ENCODE results near the gene MRPL43. TPM values are rescaled to one million over a fixed set of nuclear protein-coding genes. Genes with fewer than 3 reads are reported as not detected.

Gene MRPL43
- total and polyA plus RNA-seq, 9 of the 15 experiments (the other 6 are each of a cell fraction or from before 2014, with no cell fraction given) = 15.1 to 63.7 (median 37.2) TPM

GRCh38 chr10:101005869-101006567 lies 18.7 kb upstream of the MRPL43 start:
- intact Hi-C loops (cut with micrococcal nuclease) (no loop called here), in situ Hi-C loops (cut with MboI) (no loop called here)
- Histone ChIP-seq H3K27ac (ENCODE audit: extremely low read depth, low read depth, low read length) (no peak overlapping the region), H2AFZ (ENCODE audit: low read depth, low read length) (no peak overlapping the region), H3K36me3 (ENCODE audit: control insufficient read depth, insufficient read depth, low read length) (peaks cover 49% of the 10 kb centered on the region; the same call in 2 of the 3 replicates), H3K4me2 (ENCODE audit: insufficient read depth, low read length) (no peak overlapping the region), H3K9me1 (ENCODE audit: control insufficient read depth, insufficient read depth, low read length) (no peaks in the 10 kb centered on the region), H3K79me2 (ENCODE audit: control insufficient read depth, insufficient read depth, low read length) (peaks cover 21% of the 10 kb centered on the region), H4K20me1 (replicated peaks; ENCODE audit: control insufficient read depth, insufficient read depth, low read length) (no peaks in the 10 kb centered on the region), H3K4me3 (no peak overlapping the region), H3K4me1 (replicated peaks in 1 of 2; ENCODE audit: control insufficient read depth in 2 of 2, insufficient read depth in 2 of 2, low read length in 2 of 2) (peaks cover 6 to 53% of the 10 kb centered on the region in 2 experiments; a peak in 4 of 5 replicates), H3K27me3 (ENCODE audit: control insufficient read depth in 2 of 2, insufficient read depth in 2 of 2, low read length in 2 of 2) (no peaks in the 10 kb centered on the region), H3K9me3 (replicated peaks; ENCODE audit: control insufficient read depth, insufficient read depth, low read depth, low read length) (no peaks in the 10 kb centered on the region), H3K9ac (ENCODE audit: insufficient read depth in 1 of 2, low read depth in 2 of 2, low read length in 2 of 2) (no peak overlapping the region; a peak in 1 of 4 replicates)
- POLR2A ChIA-PET = interaction anchor here (0.6 to 0.7 kb wide), 3 partner anchors 10 to 216 kb away, joined by 3 read pairs; no protein-coding TSS in a partner anchor
- CTCF ChIA-PET (ENCODE audit: low intra/inter-chr PET ratio) = no interaction called here
- no peak for TF ChIP-seq ERF (CRISPR knock-in tag; IDR thresholded peaks at IDR 0.05)
- TF ChIP-seq ESRRA (IDR thresholded peaks at IDR 0.05; ENCODE audit: borderline replicate concordance, low read depth) = peak; percentile 94
- TF ChIP-seq BCOR (IDR thresholded peaks at IDR 0.05) = peak; percentile 60; the same call in 1 of the 2 replicates
- no peak for TF ChIP-seq ZNF217 (CRISPR knock-in tag; IDR thresholded peaks at IDR 0.05)
- TF ChIP-seq CHD4 (IDR thresholded peaks at IDR 0.05; ENCODE audit: insufficient read depth, insufficient replicate concordance, low read depth, low read length, poor library complexity, severe bottlenecking) = peak; percentile 36
- no peak for TF ChIP-seq TAF15 (IDR thresholded peaks at IDR 0.05; ENCODE audit: low read depth, low read length)
- no peak for TF ChIP-seq HOXB6 (CRISPR knock-in tag; IDR thresholded peaks at IDR 0.05; ENCODE audit: borderline replicate concordance)
- TF ChIP-seq ADNP (tag; IDR thresholded peaks at IDR 0.05) = peak; percentile 56
- no peak for TF ChIP-seq ZNF655 (CRISPR knock-in tag; IDR thresholded peaks at IDR 0.05)
- TF ChIP-seq ZFP1 (CRISPR knock-in tag; IDR thresholded peaks at IDR 0.05) = no peak
- TF ChIP-seq ZNF347 (CRISPR knock-in tag; IDR thresholded peaks at IDR 0.05; ENCODE audit: low read depth) = no peak
- peak; percentile 63 for TF ChIP-seq RBM25 (IDR thresholded peaks at IDR 0.05; ENCODE audit: low read depth, low read length, severe bottlenecking)
- 100% methylated on average over 2 of the region's 4 CpGs for WGBS (ENCODE audit: insufficient coverage, low coverage, missing lambda C conversion rate)
- no TSS peak for BruUV-seq (replicated peaks)
- DNase-seq (ENCODE audit: extremely low read depth in 1 of 4, low spot score in 3 of 4) (no peak), ATAC-seq (no peak), FAIRE-seq (no peak)
